Right lobe of liver (tissue), 6 donors: ENCODE measurements around the gene PVALEF. TPM values are rescaled to one million over a fixed set of nuclear protein-coding genes. Genes with fewer than 3 reads are reported as not detected.

Experiments used
- ATAC-seq, 4 donors: fragments of 200-7000 bp; cut with Tn5 transposase; one replicate each; pipeline ENCODE4 v1.9.1; 2020; ENCODE audit warnings: mild to moderate bottlenecking in 4 of 4, moderate library complexity in 4 of 4
- DNase-seq, 3 donors: peaks; one replicate each; pipeline ENCODE4 v3.0.0-alpha.2; 2020
- H3K27ac ChIP-seq, 3 donors: fragments of 200-600 bp; one replicate each; pipeline ENCODE4 v1.8.0; 2022
- H3K27me3 ChIP-seq, 2 donors: fragments of 200-600 bp; one replicate each; pipeline ENCODE4 v1.8.0; 2022
- H3K36me3 ChIP-seq, 4 donors: fragments of 200-600 bp; sonication (generic) in 1 of 4; one replicate each; pipeline versions ENCODE4 v1.5.1 to v1.8.0; 2017 to 2022; ENCODE audit warnings: control low read depth in 1 of 4
- H3K4me1 ChIP-seq, 4 donors: fragments of 200-600 bp; sonication (generic) in 1 of 4; one replicate each; pipeline versions ENCODE4 v1.5.1 to v1.8.0; 2017 to 2022; ENCODE audit warnings: control low read depth in 1 of 4
- H3K4me3 ChIP-seq, 3 donors: fragments of 200-600 bp; one replicate each; pipeline ENCODE4 v1.8.0; 2022
- H3K9me3 ChIP-seq, 4 donors: fragments of 200-600 bp; sonication (generic) in 1 of 4; one replicate each; pipeline versions ENCODE4 v1.5.1 to v1.8.0; 2017 to 2022; ENCODE audit warnings: control low read depth in 1 of 4
- CTCF ChIP-seq, 4 donors: fragments of 200-600 bp in 3 of 4; fragments of 450-650 bp in 1 of 4; IDR thresholded peaks; one replicate each; pipeline versions ENCODE4 v1.5.1 to v1.8.0; 2016 to 2022; ENCODE audit warnings: antibody characterized with exemption in 4 of 4, mild to moderate bottlenecking in 2 of 4
- POLR2A ChIP-seq: fragments of 450-650 bp; IDR thresholded peaks from one replicate; pipeline ENCODE4 v1.6.1; 2017; ENCODE audit warnings: antibody characterized with exemption, mild to moderate bottlenecking
- WGBS: methylation state at CpG from one replicate; pipeline ENCODE4 v1.1.6; 2018; ENCODE audit warnings: low coverage, low lambda C conversion rate; ENCODE audit not compliant: insufficient coverage; ENCODE audit errors: missing lambda C conversion rate; 5-methylcytosine and 5-hydroxymethylcytosine counted together
- intact Hi-C, 2 donors: fragments of 100-400 bp; cut with DNase I; formaldehyde crosslinking; loops; one replicate each; pipeline versions ENCODE4 v1.11.2 to v1.14.1; 2022
- total RNA-seq, 6 experiments: library from RNA; depleted of rRNA in 2 of 6; stranded (reverse); fragments of >200 nt in 2 of 6; fragmentation: NEBNext Ultra II Directional in 3 of 6; extraction: Animal tissue kit (Norgen Biotek cat#: 25700) in 3 of 6; gene quantifications; one replicate each; pipeline versions ENCODE4 v1.1.0 to v1.2.4, GENCODE V29; 2016 to 2023
- donor health status: DM: no; HTN: yes; CAD: no.
- donor health status: DM: no; HTN: no; CAD: no.
- donor health status: DM: no; HTN: no; CAD: no.
- donor health status: DM: no; HTN: yes; CAD: no.
- donor health status: DM: no; HTN: yes; CAD: no.

Gene PVALEF
- total RNA-seq, 6 experiments from 2014 or later, result not detected

DNA sequence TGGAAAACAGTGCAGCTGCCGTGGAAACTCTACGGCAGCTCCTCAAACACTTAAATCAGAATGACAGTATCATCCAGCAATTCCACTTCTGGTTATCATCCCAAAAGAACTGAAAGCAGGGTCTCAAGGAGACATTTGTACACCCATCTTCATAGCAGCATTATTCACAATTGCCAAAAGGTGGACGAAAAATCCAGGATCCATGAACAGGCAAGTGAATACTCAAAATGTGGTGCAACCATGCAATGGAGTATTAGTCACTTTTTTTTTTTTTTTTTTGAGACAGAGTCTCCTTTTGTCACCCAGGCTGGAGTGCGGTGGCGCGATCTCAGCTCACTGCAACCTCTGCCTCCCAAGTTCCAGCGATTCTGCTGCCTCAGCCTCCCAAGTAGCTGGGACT, 11.4 kb downstream of the PVALEF start:
- Histone ChIP-seq H3K9me3 (no peaks in the 10 kb centered on the region), H3K27me3 (no peaks in the 10 kb centered on the region), H3K4me3 (no peak overlapping the region), H3K4me1 (no peaks in the 10 kb centered on the region), H3K36me3 (no peaks in the 10 kb centered on the region), H3K27ac (no peak overlapping the region)
- DNase-seq (no peak), ATAC-seq (no peak)
- 94% methylated on average over 6 of the region's 7 CpGs for WGBS
- intact Hi-C loops, result no loop called here
- TF ChIP-seq CTCF (IDR thresholded peaks at IDR 0.05) (no peak), POLR2A (no peak)

DNA sequence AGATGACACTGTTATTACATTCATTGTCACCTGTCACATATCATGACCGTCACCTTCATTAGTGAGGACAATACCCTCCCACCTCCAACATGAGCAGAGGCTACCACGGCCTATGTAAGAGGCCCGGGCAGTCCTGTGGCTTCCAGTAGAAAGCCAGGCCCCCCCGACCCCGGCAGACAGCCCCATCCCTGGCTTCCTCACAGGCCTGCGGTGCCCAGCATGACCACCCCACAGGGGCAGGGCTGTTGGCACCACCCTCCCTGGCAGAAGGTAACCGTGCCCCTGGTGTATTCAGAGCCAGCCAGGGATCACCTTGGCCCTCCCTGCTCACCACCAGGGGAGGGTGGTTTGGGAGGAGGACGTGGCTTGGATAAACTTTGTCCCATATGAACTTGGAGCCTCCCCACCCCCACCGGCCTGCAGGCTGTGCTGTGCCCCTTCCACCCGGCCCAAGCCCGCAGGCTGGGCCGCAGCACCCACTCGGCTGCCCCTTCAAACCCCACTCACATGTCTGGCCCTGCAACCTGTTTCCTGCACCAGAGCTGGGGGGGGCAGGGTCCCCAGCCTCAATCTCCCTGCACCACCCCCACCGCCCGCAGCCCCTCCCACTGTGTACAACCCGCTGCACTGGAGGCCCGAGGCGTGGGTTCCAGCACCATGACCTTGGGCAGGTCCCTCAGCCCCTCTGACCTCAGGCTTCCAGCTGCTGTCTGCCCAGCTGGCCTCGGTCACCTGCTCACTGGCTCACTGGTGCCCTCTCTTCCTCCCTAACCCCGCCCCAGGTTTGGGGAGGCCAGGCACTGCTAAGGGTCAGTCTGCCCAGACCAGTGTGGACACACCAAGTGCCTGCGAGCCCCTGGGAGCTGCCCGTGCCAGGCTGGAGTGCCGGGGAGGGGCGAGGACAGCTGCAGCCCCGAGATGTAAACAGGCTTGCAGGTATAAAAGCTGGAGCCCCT, 13.1 kb downstream of the PVALEF start:
- DNase-seq (no peak), ATAC-seq (no peak)
- H3K9me3 ChIP-seq, result no peaks in the 10 kb centered on the region
- no peaks in the 10 kb centered on the region for H3K4me1 ChIP-seq
- H3K4me3 ChIP-seq, result no peak overlapping the region
- intact Hi-C loops, result no loop called here
- H3K27ac ChIP-seq, result no peak overlapping the region
- H3K27me3 ChIP-seq, result no peaks in the 10 kb centered on the region
- TF ChIP-seq CTCF (IDR thresholded peaks at IDR 0.05) (no peak), POLR2A (no peak)
- no peaks in the 10 kb centered on the region for H3K36me3 ChIP-seq
- WGBS, result 100% methylated on average over 1 of the region's 25 CpGs

DNA sequence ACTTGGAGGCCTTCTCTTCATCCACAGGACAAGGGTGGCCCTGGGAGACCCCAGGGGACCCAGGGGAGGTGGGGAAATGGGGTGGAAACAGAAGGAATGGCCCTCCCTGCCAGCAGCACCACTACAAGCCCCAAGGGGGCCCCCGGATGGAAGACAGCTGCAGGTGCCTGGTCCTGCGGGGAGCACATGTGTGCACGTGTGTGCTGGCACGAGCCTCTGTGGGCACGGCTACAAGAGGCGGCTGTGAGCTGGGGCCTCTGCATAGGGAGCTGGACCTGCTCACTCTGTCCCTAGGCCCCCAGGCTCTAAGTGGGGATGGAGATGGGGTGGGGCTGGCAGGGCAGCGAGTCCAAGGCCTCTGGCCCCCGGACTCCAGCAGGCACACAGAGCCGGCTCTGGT, 13.9 kb downstream of the PVALEF start:
- no peak overlapping the region for H3K4me3 ChIP-seq
- no peak for DNase-seq
- no CpG with 5 or more reads among the region's 9 CpGs for WGBS

DNA sequence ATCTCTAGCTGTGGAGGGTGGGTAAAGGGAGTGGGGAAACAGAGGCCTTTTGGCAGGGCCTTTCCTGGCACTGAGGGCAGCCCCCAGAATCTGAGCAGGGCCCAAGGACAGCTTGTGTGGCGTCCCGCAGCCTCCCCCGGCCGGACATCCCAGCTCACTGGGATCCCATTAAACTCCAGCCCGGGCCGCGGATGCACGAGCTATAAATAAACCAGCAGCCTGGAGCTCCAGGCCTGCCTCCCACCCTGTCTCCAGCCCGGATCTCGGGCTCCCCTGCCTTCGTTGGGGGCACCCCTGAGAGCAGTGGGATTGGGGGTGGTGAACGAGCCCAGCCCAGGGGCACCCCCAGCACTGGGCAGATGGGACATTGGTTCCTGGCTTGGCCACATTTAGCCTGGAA, 14.6 kb downstream of the PVALEF start:
- no peak for TF ChIP-seq CTCF (IDR thresholded peaks at IDR 0.05)
- TF ChIP-seq POLR2A, result no peak
- ATAC-seq (no peak), DNase-seq (no peak)
- Histone ChIP-seq H3K9me3 (no peaks in the 10 kb centered on the region), H3K4me3 (no peak overlapping the region), H3K27me3 (no peaks in the 10 kb centered on the region), H3K36me3 (no peaks in the 10 kb centered on the region), H3K27ac (no peak overlapping the region), H3K4me1 (no peaks in the 10 kb centered on the region)
- intact Hi-C loops, result no loop called here
- no CpG with 5 or more reads among the region's 12 CpGs for WGBS

More for the DNA sequence above, 13.9 kb downstream of the PVALEF start:
- ATAC-seq, result no peak
- H3K36me3 ChIP-seq, result no peaks in the 10 kb centered on the region
- intact Hi-C loops, result no loop called here
- H3K27me3 ChIP-seq, result no peaks in the 10 kb centered on the region
- TF ChIP-seq POLR2A (no peak), CTCF (IDR thresholded peaks at IDR 0.05) (no peak)
- no peak overlapping the region for H3K27ac ChIP-seq
- H3K4me1 ChIP-seq, result no peaks in the 10 kb centered on the region
- no peaks in the 10 kb centered on the region for H3K9me3 ChIP-seq
